NOMO-1 treated with dmso at 0.1 percent for 144 hours (cell line): Measurements from ENCODE around the gene DLGAP1.

ENCODE experiments used
- DNase-seq: peaks from one replicate; lab custom pipeline; 2025; ENCODE audit not compliant: unreplicated experiment; lab: John Stamatoyannopoulos, UW

DLGAP1 gene

GRCh38 chr18:4181882-4182568, 273.1 kb downstream of the DLGAP1 start:
- DNase-seq, result no peak

- no peak for DNase-seq
Measured at GRCh38 chr18:4181086-4181485, 274.0 kb downstream of the DLGAP1 start.

- DNase-seq, result no peak
Measured at GRCh38 chr18:4172196-4173100, 282.7 kb downstream of the DLGAP1 start.

- no peak for DNase-seq
Measured at GRCh38 chr18:4157352-4157751, 297.8 kb downstream of the DLGAP1 start.

GRCh38 chr18:4146797-4147196, 308.3 kb downstream of the DLGAP1 start:
- DNase-seq, result no peak

GRCh38 chr18:4144201-4144600, 310.9 kb downstream of the DLGAP1 start:
- DNase-seq, result no peak

GRCh38 chr18:4143585-4143984, 311.5 kb downstream of the DLGAP1 start:
- no peak for DNase-seq

- DNase-seq, result no peak
Measured at GRCh38 chr18:4142876-4143275, 312.2 kb downstream of the DLGAP1 start.

- DNase-seq, result no peak
Measured at GRCh38 chr18:4134700-4135099, 320.4 kb downstream of the DLGAP1 start.

GRCh38 chr18:4130734-4131719, 324.1 kb downstream of the DLGAP1 start:
- DNase-seq, result no peak

GRCh38 chr18:4126939-4127338, 328.2 kb downstream of the DLGAP1 start:
- no peak for DNase-seq

- DNase-seq, result no peak
Measured at GRCh38 chr18:4125627-4126230, 329.4 kb downstream of the DLGAP1 start.

GRCh38 chr18:4125224-4125623, 329.9 kb downstream of the DLGAP1 start:
- no peak for DNase-seq

GRCh38 chr18:4119813-4120212, 335.3 kb downstream of the DLGAP1 start:
- no peak for DNase-seq

- no peak for DNase-seq
Measured at GRCh38 chr18:4119127-4119648, 335.9 kb downstream of the DLGAP1 start.

GRCh38 chr18:4108016-4108415, 347.1 kb downstream of the DLGAP1 start:
- DNase-seq, result no peak

GRCh38 chr18:4107049-4107467, 348.0 kb downstream of the DLGAP1 start:
- DNase-seq, result no peak

GRCh38 chr18:4106407-4107033, 348.6 kb downstream of the DLGAP1 start:
- no peak for DNase-seq

- DNase-seq, result no peak
Measured at GRCh38 chr18:4102901-4103300, 352.2 kb downstream of the DLGAP1 start.

- DNase-seq, result no peak
Measured at GRCh38 chr18:4101009-4101408, 354.1 kb downstream of the DLGAP1 start.
